SK-N-SH treated with all-trans-retinoic acid at 6 μM for 48 hours (cell line): ENCODE results near the gene DHRS7B.

Source experiments
- BACH2 ChIP-seq: fragments of 250-450 bp; sonication (Bioruptor Pico); IDR thresholded peaks from 2 replicates; pipeline ENCODE4 v1.9.0; 2021; ENCODE audit warnings: mild to moderate bottlenecking, borderline replicate concordance
- CSDC2 ChIP-seq: fragments of 250-450 bp; sonication (Bioruptor Pico); IDR thresholded peaks from 2 replicates; pipeline ENCODE4 v1.5.0; 2020; ENCODE audit warnings: mild to moderate bottlenecking, moderate library complexity
- ISL1 ChIP-seq: fragments of 250-450 bp; sonication (Bioruptor Pico); IDR thresholded peaks from 2 replicates; pipeline ENCODE4 v2.1.2; 2022; ENCODE audit warnings: mild to moderate bottlenecking, moderate library complexity
- ZFP3 ChIP-seq: fragments of 250-450 bp; sonication (Bioruptor Pico); IDR thresholded peaks from 2 replicates; pipeline ENCODE4 v1.5.0; 2020; ENCODE audit warnings: mild to moderate bottlenecking, moderate library complexity
- ZNF565 ChIP-seq: fragments of 450-650 bp; formaldehyde crosslinking; conservative IDR thresholded peaks from 2 replicates; pipeline ENCODE4 v1.5.0; 2020; ENCODE audit warnings: low read depth, mild to moderate bottlenecking, moderate library complexity

DNA sequence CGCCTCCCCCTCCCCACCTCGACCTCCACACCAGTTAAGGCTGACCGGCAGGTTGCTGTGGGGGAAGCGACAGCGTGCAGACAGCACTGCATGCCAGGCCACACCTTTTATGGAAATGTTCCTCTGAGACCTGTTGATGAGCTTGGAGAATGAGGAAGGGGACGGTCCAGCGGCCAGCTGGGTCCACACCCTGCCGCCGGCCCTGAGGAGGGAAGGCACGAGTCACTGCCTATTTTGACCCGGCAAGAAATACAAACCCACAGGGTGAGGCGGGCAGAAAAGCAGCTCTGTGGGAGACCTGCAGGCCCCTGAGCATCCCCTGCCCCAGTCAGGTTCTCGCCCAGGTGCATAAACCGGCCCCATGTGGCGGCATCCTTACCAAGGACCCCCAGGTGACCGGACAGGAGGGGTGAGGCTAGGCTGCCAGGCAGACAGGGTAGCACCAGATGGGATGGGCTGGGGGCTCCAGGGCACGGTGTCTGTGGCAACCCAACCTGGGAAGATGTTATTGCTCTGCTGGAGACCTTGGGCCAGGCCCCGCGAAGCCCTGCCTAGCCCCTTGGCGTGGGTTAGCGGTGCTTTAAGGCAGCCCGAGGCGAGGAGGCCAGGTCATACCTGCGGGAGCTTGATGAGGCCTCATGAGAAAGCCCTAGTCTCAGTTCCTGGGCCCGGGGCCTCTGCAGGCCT, 113.7 kb downstream of the DHRS7B start:
- TF ChIP-seq BACH2 (CRISPR knock-in tag) (no peak), ISL1 (CRISPR knock-in tag) (no peak), CSDC2 (CRISPR knock-in tag) (no peak), ZNF565 (no peak), ZFP3 (no peak)
